GM10266 (cell line): ENCODE measurements around the gene KRTAP12-1.

ENCODE experiments used
- DNase-seq: peaks from one replicate; pipeline ENCODE4 v3.0.0; 2012; ENCODE audit errors: extremely low spot score
- CTCF ChIP-seq: IDR thresholded peaks from 2 replicates; pipeline ENCODE4 v1.5.1; 2012; ENCODE audit warnings: mild to moderate bottlenecking, low read depth; ENCODE audit not compliant: control insufficient read depth, insufficient read depth; ENCODE audit errors: missing control alignments

KRTAP12-1 gene

GRCh38 chr21:44681861-44682579 lies at the start of gene KRTAP12-1:
KRTAP12-1 (minus strand) TSS chr21:44682163; CDS start chr21:44682123, 40 bp downstream.
- TF ChIP-seq CTCF = no peak
- DNase-seq = no peak

GRCh38 chr21:44730951-44731579 lies 49.1 kb upstream of the KRTAP12-1 start:
- DNase-seq = no peak

GRCh38 chr21:44730028-44730395 lies 48.0 kb upstream of the KRTAP12-1 start:
- no peak for DNase-seq
- TF ChIP-seq CTCF = no peak

More at GRCh38 chr21:44730951-44731579, 49.1 kb upstream of the KRTAP12-1 start:
- TF ChIP-seq CTCF = no peak

GRCh38 chr21:44729336-44730027 lies 47.5 kb upstream of the KRTAP12-1 start:
- DNase-seq = no peak

GRCh38 chr21:44728716-44729115 lies 46.8 kb upstream of the KRTAP12-1 start:
- TF ChIP-seq CTCF = no peak

More at GRCh38 chr21:44729336-44730027, 47.5 kb upstream of the KRTAP12-1 start:
- TF ChIP-seq CTCF = no peak

GRCh38 chr21:44727757-44728156 lies 45.8 kb upstream of the KRTAP12-1 start:
- DNase-seq = no peak
- no peak for TF ChIP-seq CTCF

More at GRCh38 chr21:44728716-44729115, 46.8 kb upstream of the KRTAP12-1 start:
- DNase-seq = no peak
